ENCODE data around the gene NOTCH4.

DNA sequence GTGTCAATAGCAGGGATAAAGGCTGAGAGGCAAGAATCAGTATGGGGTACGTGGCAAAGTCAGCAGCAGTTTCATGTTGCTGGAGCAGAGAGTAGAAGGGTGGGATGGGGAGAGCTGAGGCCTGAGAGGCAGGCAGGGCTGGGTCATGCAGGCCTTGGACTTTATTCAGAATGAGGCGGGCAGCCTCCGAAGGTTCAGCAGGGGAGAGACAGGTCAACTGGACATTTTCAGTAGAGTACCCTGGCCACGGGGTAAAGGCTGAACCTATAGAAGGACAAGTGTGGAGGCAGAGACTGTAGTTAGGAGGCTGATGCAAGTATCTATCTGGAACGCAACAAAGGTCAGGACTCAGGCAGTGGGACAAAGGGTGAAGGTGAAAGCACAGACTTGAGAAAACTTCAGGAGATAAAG, 13.7 kb downstream of the NOTCH4 start:
- TF ChIP-seq POLR2A (IDR thresholded peaks at IDR 0.05) (no peak), EP300 (IDR thresholded peaks at IDR 0.05; ENCODE audit: low read depth) (no peak)
- TF ChIP-seq, protein P1, sequence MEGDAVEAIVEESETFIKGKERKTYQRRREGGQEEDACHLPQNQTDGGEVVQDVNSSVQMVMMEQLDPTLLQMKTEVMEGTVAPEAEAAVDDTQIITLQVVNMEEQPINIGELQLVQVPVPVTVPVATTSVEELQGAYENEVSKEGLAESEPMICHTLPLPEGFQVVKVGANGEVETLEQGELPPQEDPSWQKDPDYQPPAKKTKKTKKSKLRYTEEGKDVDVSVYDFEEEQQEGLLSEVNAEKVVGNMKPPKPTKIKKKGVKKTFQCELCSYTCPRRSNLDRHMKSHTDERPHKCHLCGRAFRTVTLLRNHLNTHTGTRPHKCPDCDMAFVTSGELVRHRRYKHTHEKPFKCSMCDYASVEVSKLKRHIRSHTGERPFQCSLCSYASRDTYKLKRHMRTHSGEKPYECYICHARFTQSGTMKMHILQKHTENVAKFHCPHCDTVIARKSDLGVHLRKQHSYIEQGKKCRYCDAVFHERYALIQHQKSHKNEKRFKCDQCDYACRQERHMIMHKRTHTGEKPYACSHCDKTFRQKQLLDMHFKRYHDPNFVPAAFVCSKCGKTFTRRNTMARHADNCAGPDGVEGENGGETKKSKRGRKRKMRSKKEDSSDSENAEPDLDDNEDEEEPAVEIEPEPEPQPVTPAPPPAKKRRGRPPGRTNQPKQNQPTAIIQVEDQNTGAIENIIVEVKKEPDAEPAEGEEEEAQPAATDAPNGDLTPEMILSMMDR (IDR thresholded peaks at IDR 0.05) = no peak

All from transverse colon (tissue), 3 donors.